HepG2 (cell line): ENCODE data around the gene ZNF284. TPM values are rescaled to one million over a fixed set of nuclear protein-coding genes. Genes with fewer than 3 reads are reported as not detected.

Experiments used
- ATAC-seq: fragments of 200-7000 bp; cut with Tn5 transposase; 3 replicates; pipeline ENCODE4 v1.9.1; 2020; ENCODE audit warnings: mild to moderate bottlenecking, moderate library complexity
- BruUV-seq: library from RNA; stranded (reverse); fragments of 400-500 nt; replicated peaks from 2 replicates; lab custom pipeline; 2021; lab: Mats Ljungman, UMichigan
- CTCF ChIA-PET: fragments of 300-600 bp; formaldehyde crosslinking; extraction: SDS; loops from one replicate; lab custom pipeline; 2021; ENCODE audit warnings: low total read pairs, inconsistent platforms, low intra/inter-chr PET ratio; lab: Yijun Ruan, JAX
- POLR2A ChIA-PET: fragments of 350-600 bp; sonication (Branson Sonifier 250); formaldehyde crosslinking; loops from one replicate; lab custom pipeline; 2020; ENCODE audit warnings: antibody characterized with exemption, inconsistent platforms; lab: Yijun Ruan, JAX
- DNase-seq: peaks from one replicate; pipeline ENCODE4 v3.0.0-alpha.2; 2015; ENCODE audit warnings: low spot score
- FAIRE-seq: peaks from 3 replicates; lab custom pipeline; 2011; peaks lifted over from hg19 to GRCh38; lab: Jason Lieb, UNC
- H2AFZ ChIP-seq: one replicate; pipeline ENCODE4 v1.6.1; 2011; ENCODE audit warnings: low read length, inconsistent platforms
- H3K27ac ChIP-seq: fragments of 300-600 bp; 3 replicates; pipeline ENCODE4 v1.8.0; 2011; ENCODE audit warnings: mixed run types, mild to moderate bottlenecking, mixed read lengths, low read length, inconsistent platforms; ENCODE audit not compliant: insufficient read depth; ENCODE audit errors: extremely low read length
- H3K27me3 ChIP-seq, 2 experiments: fragments of 200-600 bp in 1 of 2; 2 replicates in 1 of 2; 3 replicates in 1 of 2; pipeline versions ENCODE4 v1.6.0 to v1.8.0; 2011; ENCODE audit warnings: low read length in 2 of 2, mild to moderate bottlenecking in 2 of 2, moderate library complexity in 2 of 2, inconsistent platforms in 1 of 2; ENCODE audit not compliant: insufficient read depth in 2 of 2, control insufficient read depth in 1 of 2
- H3K36me3 ChIP-seq, 2 experiments: fragments of 200-600 bp in 1 of 2; replicated peaks in 1 of 2; 2 replicates in 1 of 2; 3 replicates in 1 of 2; pipeline versions ENCODE4 v1.5.1 to v1.8.0; 2011; ENCODE audit warnings: low read length in 2 of 2, inconsistent platforms in 1 of 2; ENCODE audit not compliant: insufficient read depth in 2 of 2, control insufficient read depth in 1 of 2
- H3K4me1 ChIP-seq: 2 replicates; pipeline ENCODE4 v1.5.1; 2012; ENCODE audit warnings: low read length, inconsistent platforms; ENCODE audit not compliant: insufficient read depth
- H3K4me2 ChIP-seq: 2 replicates; pipeline ENCODE4 v1.6.0; 2011; ENCODE audit warnings: low read depth, low read length, inconsistent platforms
- H3K4me3 ChIP-seq, 3 experiments: fragments of 200-600 bp in 1 of 3; sonication (generic), shearing (Covaris generic) in 1 of 3; replicated peaks in 1 of 3; 2 replicates each; pipeline ENCODE4 v1.5.1; 2011 to 2016; ENCODE audit warnings: low read length in 3 of 3, inconsistent platforms in 2 of 3, low read depth in 2 of 3, mild to moderate bottlenecking in 2 of 3, control low read depth in 1 of 3, mixed read lengths in 1 of 3; ENCODE audit not compliant: insufficient read depth in 1 of 3
- H3K79me2 ChIP-seq: one replicate; pipeline ENCODE4 v1.6.1; 2011; ENCODE audit warnings: low read length, inconsistent platforms; ENCODE audit not compliant: insufficient read depth
- H3K9ac ChIP-seq: 2 replicates; pipeline ENCODE4 v1.6.0; 2011; ENCODE audit warnings: mild to moderate bottlenecking, low read depth, low read length, inconsistent platforms; ENCODE audit not compliant: insufficient read depth
- H3K9me3 ChIP-seq: 2 replicates; pipeline ENCODE4 v1.5.1; 2012; ENCODE audit warnings: mild to moderate bottlenecking, low read length
- H4K20me1 ChIP-seq: 2 replicates; pipeline ENCODE4 v1.6.0; 2011; ENCODE audit warnings: inconsistent platforms, mild to moderate bottlenecking, low read length, moderate library complexity; ENCODE audit not compliant: insufficient read depth
- HNF4G ChIP-seq, 2 experiments: sonication (generic) in 1 of 2; formaldehyde crosslinking in 1 of 2; IDR thresholded peaks; 2 replicates each; pipeline versions ENCODE4 v1.4.0 to v1.6.1; 2011 to 2020; ENCODE audit warnings: borderline replicate concordance in 2 of 2, low read depth in 2 of 2, mild to moderate bottlenecking in 2 of 2, low read length in 1 of 2, missing genetic modification reagents in 1 of 2, moderate library complexity in 1 of 2
- MBD4 ChIP-seq: IDR thresholded peaks from 2 replicates; pipeline ENCODE4 v1.6.1; 2012; ENCODE audit warnings: low read length, inconsistent platforms, borderline replicate concordance
- RERE ChIP-seq: IDR thresholded peaks from 2 replicates; pipeline ENCODE4 v1.6.1; 2016; ENCODE audit warnings: low read depth, missing genetic modification reagents, missing compliant biosample characterization
- SMARCC2 ChIP-seq: fragments of 450-650 bp; IDR thresholded peaks from 2 replicates; pipeline ENCODE4 v1.6.1; 2017; ENCODE audit warnings: antibody characterized with exemption, mild to moderate bottlenecking
- USF2 ChIP-seq, 2 experiments: sonication (generic) in 1 of 2; formaldehyde crosslinking in 1 of 2; IDR thresholded peaks; 2 replicates each; pipeline versions ENCODE4 v1.5.1 to v1.6.1; 2011 to 2020; ENCODE audit warnings: borderline replicate concordance in 1 of 2, low read depth in 1 of 2, low read length in 1 of 2, mild to moderate bottlenecking in 1 of 2, missing genetic modification reagents in 1 of 2, moderate library complexity in 1 of 2
- ZMYM2 ChIP-seq: sonication (generic); formaldehyde crosslinking; IDR thresholded peaks from 2 replicates; pipeline ENCODE4 v1.8.0; 2022; ENCODE audit warnings: mild to moderate bottlenecking, missing genetic modification reagents
- ZMYM3 ChIP-seq: sonication (generic); formaldehyde crosslinking; IDR thresholded peaks from 2 replicates; pipeline ENCODE4 v1.5.1; 2020; ENCODE audit warnings: mild to moderate bottlenecking, missing genetic modification reagents
- ZNF430 ChIP-seq: sonication (generic); formaldehyde crosslinking; IDR thresholded peaks from 2 replicates; pipeline ENCODE4 v1.9.0; 2021; ENCODE audit warnings: mild to moderate bottlenecking, missing genetic modification reagents
- WGBS: methylation state at CpG from one replicate; pipeline ENCODE4 v1.1.6; 2017; ENCODE audit warnings: low lambda C conversion rate; 5-methylcytosine and 5-hydroxymethylcytosine counted together
- in situ Hi-C: cut with HindIII; loops from 2 replicates; pipeline ENCODE4 v1.10.0; 2017; ENCODE audit warnings: low pct_unique_long_range_greater_than_20kb; ENCODE audit not compliant: extremely low pct_ligation_motif_present
- intact Hi-C: fragments of 100-400 bp; cut with micrococcal nuclease; formaldehyde crosslinking; loops from one replicate; pipeline ENCODE4 v1.10.0; 2022; ENCODE audit not compliant: unreplicated experiment
- polyA plus RNA-seq, 8 experiments: library from polyadenylated mRNA; depleted of rRNA in 3 of 8; stranded (reverse) in 7 of 8; unstranded in 1 of 8; fragments of >200 nt; fragmentation: Illumina TruSeq in 4 of 8; extraction: Trizol in 4 of 8; gene quantifications; 2 replicates each; pipeline versions ENCODE4 v1.2.1 to v1.2.3, GENCODE V29; 2011 to 2016; ENCODE audit warnings: low read depth in 4 of 8, missing spikeins in 1 of 8, mixed read lengths in 1 of 8; ENCODE audit not compliant: insufficient read depth in 1 of 8
- total RNA-seq, 5 experiments: library from RNA; depleted of rRNA; stranded (reverse); fragments of >200 nt; fragmentation: Illumina TruSeq; extraction: Trizol; gene quantifications; 2 replicates each; pipeline ENCODE4 v1.2.3, GENCODE V29; 2016; ENCODE audit warnings: low read depth in 1 of 5

Gene ZNF284
- total and polyA plus RNA-seq, 2 of the 13 experiments (the other 11 are each of a cell fraction or from before 2014, with no cell fraction given), result 1.2 to 2.3 TPM

DNA sequence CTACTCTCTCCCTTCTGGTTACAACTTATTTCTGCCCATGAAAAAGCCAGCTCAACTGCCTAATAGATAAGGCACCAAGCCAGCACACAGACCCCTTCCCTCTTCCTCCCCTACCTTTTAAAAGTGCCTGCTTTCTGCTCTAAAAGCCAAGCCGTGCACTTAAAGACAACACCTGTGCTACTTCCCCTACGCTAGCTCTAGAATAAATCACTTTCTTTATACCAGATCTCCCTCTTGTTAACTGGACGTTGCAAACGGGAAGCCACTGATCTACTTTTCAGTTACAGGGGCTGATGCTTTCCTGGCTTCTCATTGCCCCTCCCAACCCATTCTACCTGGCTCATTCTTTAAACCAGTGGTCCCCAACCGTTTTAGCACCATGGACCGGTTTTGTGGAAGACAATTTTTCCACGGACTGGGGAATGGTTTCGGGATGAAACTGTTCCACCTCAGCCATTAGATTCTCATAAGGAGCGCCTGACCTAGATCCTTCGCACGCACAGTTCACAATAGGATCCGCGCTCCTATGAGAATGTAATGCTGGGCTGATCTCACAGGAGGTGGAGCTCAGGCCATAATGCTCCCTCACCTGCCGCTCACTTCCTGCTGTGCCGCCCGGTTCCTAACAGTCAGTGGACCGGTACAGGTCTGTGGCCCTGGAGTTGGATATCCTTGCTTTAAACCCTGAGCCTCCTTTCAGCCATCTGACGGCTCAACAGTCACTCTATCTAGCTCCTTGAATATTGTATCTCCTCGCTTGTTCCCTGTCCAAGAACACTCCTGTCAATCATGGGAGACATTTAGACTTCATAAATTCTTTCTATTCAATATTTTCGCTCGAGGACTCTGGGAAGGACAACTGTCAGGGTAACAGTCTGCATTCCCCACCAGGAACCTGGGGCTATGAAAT is 21.0 kb upstream of the ZNF284 start:
- 77% methylated on average over 21 of the region's 21 CpGs for WGBS
- TSS peak; percentile 79 for BruUV-seq
- H3K27ac ChIP-seq, result no peak overlapping the region
- H4K20me1 ChIP-seq, result no peaks in the 10 kb centered on the region
- peaks cover 32% of the 10 kb centered on the region for H3K4me1 ChIP-seq
- 0 out of 2 replicates have a peak overlapping the region, but pooled peaks have one; percentile 14 for H3K9ac ChIP-seq
- H3K9me3 ChIP-seq, result no peaks in the 10 kb centered on the region
- DNase-seq (no peak), FAIRE-seq (no peak), ATAC-seq (no peak)
- H3K36me3 ChIP-seq, result 0 out of 5 replicates have a peak, but pooled peaks cover 1 to 8% of the 10 kb centered on the region in 2 experiments
- in situ Hi-C loops (no loop called here), intact Hi-C loops (no loop called here)
- H2AFZ ChIP-seq, result peak overlapping the region; percentile 95
- peaks cover 4% of the 10 kb centered on the region for H3K79me2 ChIP-seq
- ChIA-PET POLR2A (interaction anchor here (0.7 to 3.4 kb wide), 11 partner anchors 8 to 161 kb away, joined by 3 to 17 read pairs (median 6); partner anchors contain the start of genes ZNF224, ZNF226, ZNF227 and ZNF230), CTCF (no interaction called here)
- H3K4me3 ChIP-seq, result peak overlapping the region; percentile 32 to 78 (median 56); a peak in 5 of 6 replicates
- TF ChIP-seq ZNF430, result 0 out of 2 replicates have a peak, but pooled peaks have one; percentile 39
- no peak for TF ChIP-seq MBD4
- TF ChIP-seq HNF4G (IDR thresholded peaks at IDR 0.05; ENCODE audit: borderline replicate concordance, low read depth, low read length), result no peak
- TF ChIP-seq HNF4G (CRISPR knock-in tag; IDR thresholded peaks at IDR 0.05; ENCODE audit: borderline replicate concordance, low read depth), result no peak
- no peak for TF ChIP-seq ZMYM3
- no peak for TF ChIP-seq USF2 (IDR thresholded peaks at IDR 0.05; ENCODE audit: low read depth, low read length)
- TF ChIP-seq USF2 (CRISPR knock-in tag; IDR thresholded peaks at IDR 0.05; ENCODE audit: borderline replicate concordance), result no peak
- no peak for TF ChIP-seq SMARCC2
- TF ChIP-seq RERE, result no peak
- TF ChIP-seq ZMYM2 (CRISPR knock-in tag), result 0 out of 2 replicates have a peak, but pooled peaks have one; percentile 19
- no peaks in the 10 kb centered on the region; a peak in 1 of 5 replicates for H3K27me3 ChIP-seq
- peak overlapping the region; percentile 69 for H3K4me2 ChIP-seq
